MV-4-11 (cell line): ENCODE results near the gene TIMP3.
"Not testable (repeated sequence)": the region's sequence is repeated elsewhere in the genome, so short reads cannot be mapped to it uniquely, and the experiment has no call there.

Experiments used
- DNase-seq: peaks from one replicate; lab custom pipeline; 2025; lab: John Stamatoyannopoulos, UW

The TIMP3 gene

GRCh38 chr22:32855045-32855756 is 53.7 kb downstream of the TIMP3 start:
- DNase-seq, result no peak

- no peak for DNase-seq
Measured at GRCh38 chr22:32858121-32858703, 56.7 kb downstream of the TIMP3 start.

- no peak for DNase-seq
Measured at GRCh38 chr22:32858957-32859356, 57.5 kb downstream of the TIMP3 start.

GRCh38 chr22:32859743-32860142 is 58.2 kb downstream of the TIMP3 start:
- DNase-seq, result no peak

- peak; percentile 52 for DNase-seq
Measured at GRCh38 chr22:32861330-32861729, 59.8 kb downstream of the TIMP3 start.

GRCh38 chr22:32862083-32862482 is 60.6 kb downstream of the TIMP3 start:
- DNase-seq, result no peak

- no peak for DNase-seq
Measured at GRCh38 chr22:32862936-32863661, 61.6 kb downstream of the TIMP3 start.

GRCh38 chr22:32864041-32864440 is 62.5 kb downstream of the TIMP3 start:
- DNase-seq, result no peak

- DNase-seq, result no peak
Measured at GRCh38 chr22:32864596-32864995, 63.1 kb downstream of the TIMP3 start.

- no peak for DNase-seq
Measured at GRCh38 chr22:32866953-32867352, 65.4 kb downstream of the TIMP3 start.

GRCh38 chr22:32868946-32869345 is 67.4 kb downstream of the TIMP3 start:
- DNase-seq, result peak; percentile 14

- no peak for DNase-seq
Measured at GRCh38 chr22:32870474-32870873, 69.0 kb downstream of the TIMP3 start.

GRCh38 chr22:32873604-32874003 is 72.1 kb downstream of the TIMP3 start:
- DNase-seq, result not testable (repeated sequence)

- no peak for DNase-seq
Measured at GRCh38 chr22:32874385-32874784, 72.9 kb downstream of the TIMP3 start.

GRCh38 chr22:32874976-32875375 is 73.5 kb downstream of the TIMP3 start:
- DNase-seq, result no peak

GRCh38 chr22:32876516-32876915 is 75.0 kb downstream of the TIMP3 start:
- no peak for DNase-seq

GRCh38 chr22:32877196-32877595 is 75.7 kb downstream of the TIMP3 start:
- no peak for DNase-seq

GRCh38 chr22:32879550-32879949 is 78.0 kb downstream of the TIMP3 start:
- DNase-seq, result no peak

- DNase-seq, result no peak
Measured at GRCh38 chr22:32880061-32880460, 78.6 kb downstream of the TIMP3 start.

- no peak for DNase-seq
Measured at GRCh38 chr22:32880505-32880892, 79.0 kb downstream of the TIMP3 start.

- no peak for DNase-seq
Measured at GRCh38 chr22:32880893-32881596, 79.5 kb downstream of the TIMP3 start.

GRCh38 chr22:32882360-32882755 is 80.9 kb downstream of the TIMP3 start:
- DNase-seq, result no peak
